ENCODE measurements around the gene GTF3C5. TPM values are rescaled to one million over a fixed set of nuclear protein-coding genes. Genes with fewer than 3 reads are reported as not detected.
A peak's percentile ranks its signal among the peaks of the same experiment; 100 is the strongest.

GTF3C5 gene
- total and polyA plus RNA-seq, 9 of the 15 experiments (the other 6 are each of a cell fraction or from before 2014, with no cell fraction given), result 3.8 to 118 (median 83.7) TPM

- peak; percentile 8 to 69; a peak in 1 of 4 replicates for TF ChIP-seq FOXA3 (CRISPR knock-in tag; conservative IDR thresholded peaks at IDR 0.05 in 1 of 2, IDR thresholded peaks at IDR 0.05 in 1 of 2)
- peak; percentile 95 for TF ChIP-seq FOXM1 (IDR thresholded peaks at IDR 0.05; ENCODE audit: low read depth)
- TF ChIP-seq FOXM1 (CRISPR knock-in tag; IDR thresholded peaks at IDR 0.05; ENCODE audit: low read depth), result no peak
- TF ChIP-seq KAT7 (CRISPR knock-in tag; IDR thresholded peaks at IDR 0.05; ENCODE audit: borderline replicate concordance), result peak; percentile 83; the same call in 1 of the 2 replicates
- TF ChIP-seq PRDM10 (IDR thresholded peaks at IDR 0.05; ENCODE audit: partially characterized antibody), result peak; percentile 57
- TF ChIP-seq HBP1 (CRISPR knock-in tag; IDR thresholded peaks at IDR 0.05), result peak; percentile 66; the same call in 1 of the 2 replicates
- peak; percentile 58; the same call in 1 of the 2 replicates for TF ChIP-seq MEF2D (tag; conservative IDR thresholded peaks at IDR 0.05; ENCODE audit: low read depth)
- TF ChIP-seq ERF (CRISPR knock-in tag; IDR thresholded peaks at IDR 0.05), result no peak
- TF ChIP-seq CBX3 (IDR thresholded peaks at IDR 0.05; ENCODE audit: borderline replicate concordance in 1 of 2, low read length in 2 of 2), result no peak
- no peak for TF ChIP-seq U2AF2 (optimal IDR thresholded peaks at IDR 0.05; ENCODE audit: low read depth, low read length)
- peak; percentile 99 for TF ChIP-seq HMGN3 (IDR thresholded peaks at IDR 0.05; ENCODE audit: borderline replicate concordance, extremely low read depth, insufficient read length, low read depth, low read length)
- peak; percentile 93 for TF ChIP-seq BCOR (IDR thresholded peaks at IDR 0.05)
- TF ChIP-seq ZBTB17 (CRISPR knock-in tag; IDR thresholded peaks at IDR 0.05), result peak; percentile 45; the same call in 1 of the 2 replicates
- peak; percentile 88 for TF ChIP-seq LCOR (CRISPR knock-in tag; IDR thresholded peaks at IDR 0.05)
- TF ChIP-seq CHCHD3 (CRISPR knock-in tag; IDR thresholded peaks at IDR 0.05), result no peak
- peak; percentile 87 for TF ChIP-seq HMG20A (CRISPR knock-in tag; conservative IDR thresholded peaks at IDR 0.05)
- TF ChIP-seq ZNF445 (CRISPR knock-in tag; IDR thresholded peaks at IDR 0.05; ENCODE audit: low read depth), result peak; percentile 79; the same call in 1 of the 2 replicates
- no peak for TF ChIP-seq SRSF9 (IDR thresholded peaks at IDR 0.05; ENCODE audit: borderline replicate concordance, low read depth, low read length)
- peak; percentile 57; the same call in 1 of the 2 replicates for TF ChIP-seq ZBTB12 (CRISPR knock-in tag; IDR thresholded peaks at IDR 0.05)
- TF ChIP-seq PKNOX1 (IDR thresholded peaks at IDR 0.05), result peak; percentile 51; the same call in 1 of the 2 replicates
Measured at GRCh38 chr9:133004091-133004998, 26.5 kb upstream of the GTF3C5 start (continued).
